HCT116 (cell line): ENCODE data around the gene CLDN15. TPM values are rescaled to one million over a fixed set of nuclear protein-coding genes. Genes with fewer than 3 reads are reported as not detected.

Source experiments
- ATAC-seq: fragments of 200-7000 bp; cut with Tn5 transposase; 2 replicates; pipeline ENCODE4 v1.9.1; 2020; ENCODE audit warnings: mild to moderate bottlenecking, moderate library complexity
- BruUV-seq: library from RNA; stranded (reverse); fragments of 400-500 nt; replicated peaks from 2 replicates; lab custom pipeline; 2021; lab: Mats Ljungman, UMichigan
- CTCF ChIA-PET: fragments of 300-600 bp; sonication (Branson Sonifier 250); formaldehyde crosslinking; loops from one replicate; lab custom pipeline; 2021; ENCODE audit warnings: antibody characterized with exemption; lab: Charles Lee
- POLR2A ChIA-PET: fragments of 300-600, 350-600 bp; sonication (Branson Sonifier 250); formaldehyde crosslinking; loops from one replicate; lab custom pipeline; 2021; ENCODE audit warnings: antibody characterized with exemption; lab: Charles Lee
- RAD21 ChIA-PET, 2 experiments: fragments of 300-600 bp; sonication (Branson Sonifier 250); formaldehyde crosslinking; loops; one replicate each; lab custom pipeline; 2023; ENCODE audit warnings: low total read pairs in 2 of 2; ENCODE audit not compliant: uncharacterized antibody in 2 of 2, unreplicated experiment in 2 of 2, low non-redundant PET in 1 of 2; lab: Charles Lee
- DNase-seq: peaks from one replicate; pipeline ENCODE4 v3.0.0-alpha.2; 2010; ENCODE audit warnings: low read depth, low spot score
- H2AFZ ChIP-seq: fragments of 200-600 bp; shearing (Covaris generic), sonication (generic); 2 replicates; pipeline ENCODE4 v1.6.1; 2017; ENCODE audit warnings: low read depth, mixed run types, mixed read lengths, antibody characterized with exemption, low read length; ENCODE audit not compliant: poor library complexity, severe bottlenecking
- H3K27ac ChIP-seq: 2 replicates; pipeline ENCODE4 v1.5.1; 2012; ENCODE audit warnings: low read depth, low read length
- H3K27me3 ChIP-seq: fragments of 200-600 bp; sonication (generic); 2 replicates; pipeline ENCODE4 v1.6.1; 2016; ENCODE audit warnings: mixed run types, low read length, mixed read lengths; ENCODE audit not compliant: insufficient read depth
- H3K36me3 ChIP-seq, 2 experiments: fragments of 200-500 bp in 1 of 2; fragments of 200-600 bp in 1 of 2; sonication (Bioruptor generic) in 1 of 2; sonication (generic) in 1 of 2; 2 replicates each; pipeline versions ENCODE4 v1.5.1 to v1.6.1; 2014 to 2016; ENCODE audit warnings: low read length in 2 of 2, inconsistent platforms in 1 of 2, mixed read lengths in 1 of 2, mixed run types in 1 of 2; ENCODE audit not compliant: insufficient read depth in 2 of 2, control insufficient read depth in 1 of 2
- H3K4me1 ChIP-seq, 2 experiments: fragments of 200-600 bp in 1 of 2; sonication (generic) in 1 of 2; 2 replicates each; pipeline versions ENCODE4 v1.5.1 to v1.6.1; 2012 to 2017; ENCODE audit warnings: low read length in 2 of 2, inconsistent platforms in 1 of 2, mild to moderate bottlenecking in 1 of 2, mixed read lengths in 1 of 2, mixed run types in 1 of 2, moderate library complexity in 1 of 2; ENCODE audit not compliant: insufficient read depth in 2 of 2, control insufficient read depth in 1 of 2
- H3K4me2 ChIP-seq: fragments of 200-600 bp; sonication (generic); 2 replicates; pipeline ENCODE4 v1.6.1; 2017; ENCODE audit warnings: mixed run types, low read length, mixed read lengths
- H3K4me3 ChIP-seq, 2 experiments: fragments of 200-600 bp in 1 of 2; sonication (generic) in 1 of 2; replicated peaks in 1 of 2; 2 replicates each; pipeline ENCODE4 v1.5.1; 2011 to 2016; ENCODE audit warnings: low read length in 2 of 2, control low read depth in 1 of 2, low read depth in 1 of 2, mild to moderate bottlenecking in 1 of 2, mixed read lengths in 1 of 2, mixed run types in 1 of 2
- H3K79me2 ChIP-seq: fragments of 200-600 bp; sonication (generic); 2 replicates; pipeline ENCODE4 v1.6.1; 2017; ENCODE audit warnings: mild to moderate bottlenecking, mixed run types, low read length, moderate library complexity, mixed read lengths; ENCODE audit not compliant: insufficient read depth
- H3K9ac ChIP-seq: fragments of 200-600 bp; sonication (generic); 2 replicates; pipeline ENCODE4 v1.6.1; 2016; ENCODE audit warnings: low read length, mixed read lengths
- H3K9me2 ChIP-seq: fragments of 200-600 bp; sonication (generic), shearing (Covaris generic); 2 replicates; pipeline ENCODE4 v1.6.1; 2017; ENCODE audit warnings: mixed run types, mild to moderate bottlenecking, moderate library complexity; ENCODE audit not compliant: insufficient read depth
- H3K9me3 ChIP-seq, 2 experiments: fragments of 200-500 bp in 1 of 2; fragments of 200-600 bp in 1 of 2; sonication (Bioruptor generic) in 1 of 2; sonication (generic) in 1 of 2; 2 replicates each; pipeline ENCODE4 v1.6.1; 2014 to 2017; ENCODE audit warnings: low read length in 2 of 2, mixed read lengths in 2 of 2, inconsistent platforms in 1 of 2, low read depth in 1 of 2, mild to moderate bottlenecking in 1 of 2, mixed run types in 1 of 2, moderate library complexity in 1 of 2; ENCODE audit not compliant: control insufficient read depth in 1 of 2, insufficient read depth in 1 of 2
- H4K20me1 ChIP-seq: fragments of 200-600 bp; sonication (generic), shearing (Covaris generic); 2 replicates; pipeline ENCODE4 v1.6.1; 2017; ENCODE audit warnings: mixed run types, mild to moderate bottlenecking, moderate library complexity; ENCODE audit not compliant: insufficient read depth
- CEBPB ChIP-seq: IDR thresholded peaks from 2 replicates; pipeline ENCODE4 v1.6.1; 2012; ENCODE audit warnings: low read depth
- CTCF ChIP-seq, 3 experiments: fragments of 200-600 bp in 1 of 3; sonication (generic) in 1 of 3; IDR thresholded peaks in 2 of 3; conservative IDR thresholded peaks in 1 of 3; 2 replicates each; pipeline ENCODE4 v1.5.1; 2012 to 2017; ENCODE audit warnings: low read depth in 2 of 3, low read length in 2 of 3, antibody characterized with exemption in 1 of 3, borderline replicate concordance in 1 of 3, control low read depth in 1 of 3, mild to moderate bottlenecking in 1 of 3, mixed read lengths in 1 of 3, mixed run types in 1 of 3, moderate library complexity in 1 of 3; ENCODE audit not compliant: insufficient read depth in 1 of 3
- EGR1 ChIP-seq: IDR thresholded peaks from 2 replicates; pipeline ENCODE4 v1.6.1; 2012; ENCODE audit warnings: low read depth
- ELF1 ChIP-seq: IDR thresholded peaks from 2 replicates; pipeline ENCODE4 v1.6.1; 2012; ENCODE audit warnings: low read depth, borderline replicate concordance
- EZH2 ChIP-seq: fragments of 200-600 bp; sonication (generic); IDR thresholded peaks from 2 replicates; pipeline ENCODE4 v1.6.1; 2017; ENCODE audit warnings: antibody characterized with exemption, mixed run types
- EZH2phosphoT487 ChIP-seq: fragments of 200-600 bp; IDR thresholded peaks from 2 replicates; pipeline ENCODE4 v1.6.1; 2018; ENCODE audit warnings: antibody characterized with exemption, borderline replicate concordance
- FOSL1 ChIP-seq: IDR thresholded peaks from 2 replicates; pipeline ENCODE4 v1.6.1; 2012; ENCODE audit warnings: low read depth
- POLR2AphosphoS5 ChIP-seq: IDR thresholded peaks from 2 replicates; pipeline ENCODE4 v1.6.1; 2011; ENCODE audit warnings: mild to moderate bottlenecking, low read depth, low read length, moderate library complexity
- RAD21 ChIP-seq: IDR thresholded peaks from 2 replicates; pipeline ENCODE4 v1.6.1; 2012; ENCODE audit warnings: low read depth, mild to moderate bottlenecking
- REST ChIP-seq: IDR thresholded peaks from 2 replicates; pipeline ENCODE4 v1.6.1; 2012; ENCODE audit warnings: low read depth
- SIN3A ChIP-seq: IDR thresholded peaks from 2 replicates; pipeline ENCODE4 v1.6.1; 2012; ENCODE audit warnings: low read depth
- SP1 ChIP-seq: IDR thresholded peaks from 2 replicates; pipeline ENCODE4 v1.6.1; 2012; ENCODE audit warnings: low read depth
- ZBTB33 ChIP-seq: IDR thresholded peaks from 2 replicates; pipeline ENCODE4 v1.6.1; 2011; ENCODE audit warnings: mild to moderate bottlenecking, low read length, moderate library complexity; ENCODE audit not compliant: insufficient replicate concordance; ENCODE audit errors: extremely low read depth
- intact Hi-C: fragments of 100-400 bp; cut with micrococcal nuclease; formaldehyde crosslinking; loops from 2 replicates; pipeline ENCODE4 v1.10.0; 2022
- total RNA-seq: library from RNA; stranded (reverse); gene quantifications from one replicate; pipeline ENCODE4 v1.2.1, GENCODE V29; 2021; ENCODE audit not compliant: unreplicated experiment

The CLDN15 gene
- total RNA-seq, 1 experiment from 2014 or later, result 16.9 TPM

GRCh38 chr7:101240226-101241014 is 2.8 kb upstream of the CLDN15 start:
- BruUV-seq, result no TSS peak
- peaks cover 31% of the 10 kb centered on the region for H3K79me2 ChIP-seq
- RAD21 ChIA-PET, result no interaction called here
- H3K27me3 ChIP-seq, result no peaks in the 10 kb centered on the region
- no peak overlapping the region for H3K4me3 ChIP-seq
- no peak overlapping the region for H3K9ac ChIP-seq
- no peaks in the 10 kb centered on the region for H3K9me2 ChIP-seq
- intact Hi-C loops, result no loop called here
- H3K9me3 ChIP-seq, result no peaks in the 10 kb centered on the region
- no peak overlapping the region for H2AFZ ChIP-seq
- no peaks in the 10 kb centered on the region for H4K20me1 ChIP-seq
- H3K36me3 ChIP-seq, result peaks cover 5 to 9% of the 10 kb centered on the region in 2 experiments; a peak in 1 of 4 replicates
- no peak for DNase-seq
- H3K27ac ChIP-seq, result no peak overlapping the region
- H3K4me1 ChIP-seq, result peaks cover 9 to 16% of the 10 kb centered on the region in 2 experiments
- CTCF ChIA-PET, result no interaction called here
- POLR2A ChIA-PET, result no interaction called here
- TF ChIP-seq CEBPB (no peak), ZBTB33 (no peak), POLR2AphosphoS5 (no peak), ELF1 (no peak), SIN3A (no peak), EZH2 (no peak), FOSL1 (no peak)
- no peak for ATAC-seq
- no peak overlapping the region for H3K4me2 ChIP-seq

GRCh38 chr7:101239951-101240220 is 2.3 kb upstream of the CLDN15 start:
- H3K27me3 ChIP-seq, result no peaks in the 10 kb centered on the region
- H4K20me1 ChIP-seq, result no peaks in the 10 kb centered on the region
- H3K27ac ChIP-seq, result no peak overlapping the region
- H3K9me2 ChIP-seq, result no peaks in the 10 kb centered on the region
- peaks cover 27% of the 10 kb centered on the region for H3K79me2 ChIP-seq
- DNase-seq (no peak), ATAC-seq (no peak)
- intact Hi-C loops, result no loop called here
- ChIA-PET POLR2A (no interaction called here), CTCF (no interaction called here), RAD21 (no interaction called here)
- H3K36me3 ChIP-seq, result peaks cover 5 to 9% of the 10 kb centered on the region in 2 experiments; a peak in 1 of 4 replicates
- H3K9ac ChIP-seq, result no peak overlapping the region
- no peak overlapping the region for H3K4me3 ChIP-seq
- no TSS peak for BruUV-seq
- H2AFZ ChIP-seq, result no peak overlapping the region
- H3K4me2 ChIP-seq, result no peak overlapping the region
- no peaks in the 10 kb centered on the region for H3K9me3 ChIP-seq
- peaks cover 7 to 12% of the 10 kb centered on the region in 2 experiments for H3K4me1 ChIP-seq
- TF ChIP-seq SIN3A (no peak), EZH2phosphoT487 (no peak), SP1 (no peak), CTCF (IDR thresholded peaks at IDR 0.05 in 2 of 3, conservative IDR thresholded peaks at IDR 0.05 in 1 of 3; ENCODE audit: borderline replicate concordance in 1 of 3, insufficient read depth in 1 of 3, low read depth in 2 of 3, low read length in 2 of 3) (no peak), REST (no peak), RAD21 (no peak), EGR1 (no peak)
